HepG2 (cell line): ENCODE data around the gene ZNRF3. TPM values are rescaled to one million over a fixed set of nuclear protein-coding genes. Genes with fewer than 3 reads are reported as not detected.

Experiments
- BCL6 ChIP-seq: IDR thresholded peaks from 2 replicates; pipeline ENCODE4 v1.6.1; 2016; ENCODE audit warnings: missing genetic modification reagents, missing compliant biosample characterization
- ISL2 ChIP-seq: sonication (generic); formaldehyde crosslinking; IDR thresholded peaks from 2 replicates; pipeline ENCODE4 v1.5.0; 2020; ENCODE audit warnings: missing genetic modification reagents
- MNT ChIP-seq: fragments of 450-650 bp; IDR thresholded peaks from 2 replicates; pipeline ENCODE4 v1.6.1; 2016
- PLSCR1 ChIP-seq: sonication (generic); formaldehyde crosslinking; IDR thresholded peaks from 2 replicates; pipeline ENCODE4 v1.5.0; 2020; ENCODE audit warnings: missing genetic modification reagents, mild to moderate bottlenecking, borderline replicate concordance
- REST ChIP-seq, 2 experiments: IDR thresholded peaks; 2 replicates each; pipeline ENCODE4 v1.6.1; 2011 to 2012; ENCODE audit warnings: low read length in 2 of 2, borderline replicate concordance in 1 of 2, low read depth in 1 of 2, mild to moderate bottlenecking in 1 of 2, moderate library complexity in 1 of 2
- TEF ChIP-seq: sonication (generic); formaldehyde crosslinking; IDR thresholded peaks from 2 replicates; pipeline ENCODE4 v1.5.0; 2020; ENCODE audit warnings: missing genetic modification reagents
- THAP8 ChIP-seq: sonication (generic); formaldehyde crosslinking; IDR thresholded peaks from 2 replicates; pipeline ENCODE4 v1.5.1; 2020; ENCODE audit warnings: missing genetic modification reagents, mild to moderate bottlenecking, borderline replicate concordance
- WIZ ChIP-seq: sonication (generic); formaldehyde crosslinking; IDR thresholded peaks from 2 replicates; pipeline ENCODE4 v1.5.1; 2020; ENCODE audit warnings: mild to moderate bottlenecking, missing genetic modification reagents
- YY1 ChIP-seq: IDR thresholded peaks from 2 replicates; pipeline ENCODE4 v1.6.1; 2011; ENCODE audit warnings: low read length, low read depth, moderate library complexity, mild to moderate bottlenecking; ENCODE audit not compliant: insufficient read depth, insufficient replicate concordance
- ZBTB4 ChIP-seq: sonication (generic); formaldehyde crosslinking; IDR thresholded peaks from 2 replicates; pipeline ENCODE4 v1.4.0; 2020; ENCODE audit warnings: missing genetic modification reagents, mild to moderate bottlenecking, borderline replicate concordance
- ZNF44 ChIP-seq: sonication (generic); formaldehyde crosslinking; IDR thresholded peaks from 2 replicates; pipeline ENCODE4 v1.5.1; 2020; ENCODE audit warnings: mild to moderate bottlenecking, missing genetic modification reagents
- ZNF552 ChIP-seq: sonication (generic); formaldehyde crosslinking; IDR thresholded peaks from 2 replicates; pipeline ENCODE4 v1.9.0; 2022; ENCODE audit warnings: missing genetic modification reagents, mild to moderate bottlenecking, borderline replicate concordance
- ZNF567 ChIP-seq: sonication (generic); formaldehyde crosslinking; IDR thresholded peaks from 2 replicates; pipeline ENCODE4 v1.8.1; 2023; ENCODE audit warnings: mild to moderate bottlenecking, missing genetic modification reagents, borderline replicate concordance
- ZNF615 ChIP-seq: sonication (generic); formaldehyde crosslinking; IDR thresholded peaks from 2 replicates; pipeline ENCODE4 v1.5.0; 2020; ENCODE audit warnings: mild to moderate bottlenecking, missing genetic modification reagents, borderline replicate concordance
- ZNF703 ChIP-seq: sonication (generic); formaldehyde crosslinking; IDR thresholded peaks from 2 replicates; pipeline ENCODE4 v1.5.1; 2020; ENCODE audit warnings: missing genetic modification reagents, mild to moderate bottlenecking, moderate library complexity, borderline replicate concordance
- polyA plus RNA-seq, 8 experiments: library from polyadenylated mRNA; depleted of rRNA in 3 of 8; stranded (reverse) in 7 of 8; unstranded in 1 of 8; fragments of >200 nt; fragmentation: Illumina TruSeq in 4 of 8; extraction: Trizol in 4 of 8; gene quantifications; 2 replicates each; pipeline versions ENCODE4 v1.2.1 to v1.2.3, GENCODE V29; 2011 to 2016; ENCODE audit warnings: low read depth in 4 of 8, missing spikeins in 1 of 8, mixed read lengths in 1 of 8; ENCODE audit not compliant: insufficient read depth in 1 of 8
- total RNA-seq, 5 experiments: library from RNA; depleted of rRNA; stranded (reverse); fragments of >200 nt; fragmentation: Illumina TruSeq; extraction: Trizol; gene quantifications; 2 replicates each; pipeline ENCODE4 v1.2.3, GENCODE V29; 2016; ENCODE audit warnings: low read depth in 1 of 5

ZNRF3 gene
- total and polyA plus RNA-seq, 2 of the 13 experiments (the other 11 are each of a cell fraction or from before 2014, with no cell fraction given) = 20.3 to 36.7 TPM

- no peak for TF ChIP-seq ZNF552 (CRISPR knock-in tag)
- TF ChIP-seq MNT = no peak
- no peak; the same call in 1 of the 2 replicates for TF ChIP-seq WIZ
- TF ChIP-seq ZNF44 (CRISPR knock-in tag) = no peak
- TF ChIP-seq ISL2 (CRISPR knock-in tag) = no peak
- TF ChIP-seq PLSCR1 (CRISPR knock-in tag) = no peak
- no peak for TF ChIP-seq REST (IDR thresholded peaks at IDR 0.05; ENCODE audit: borderline replicate concordance in 1 of 2, low read depth in 1 of 2, low read length in 2 of 2)
- no peak for TF ChIP-seq THAP8 (CRISPR knock-in tag)
- TF ChIP-seq YY1 = no peak
- no peak for TF ChIP-seq ZNF615
- no peak for TF ChIP-seq ZNF567 (CRISPR knock-in tag)
- TF ChIP-seq ZBTB4 (CRISPR knock-in tag) = no peak
- TF ChIP-seq ZNF703 (CRISPR knock-in tag) = no peak
- no peak for TF ChIP-seq BCL6 (CRISPR knock-in tag)
- TF ChIP-seq TEF (CRISPR knock-in tag) = no peak
Measured at GRCh38 chr22:29031227-29032011, 148.0 kb downstream of the ZNRF3 start (continued).
